ENCODE results near the gene NAT14.
"Not testable (repeated sequence)": the region's sequence is repeated elsewhere in the genome, so short reads cannot be mapped to it uniquely, and the experiment has no call there.

The NAT14 gene, protein sequence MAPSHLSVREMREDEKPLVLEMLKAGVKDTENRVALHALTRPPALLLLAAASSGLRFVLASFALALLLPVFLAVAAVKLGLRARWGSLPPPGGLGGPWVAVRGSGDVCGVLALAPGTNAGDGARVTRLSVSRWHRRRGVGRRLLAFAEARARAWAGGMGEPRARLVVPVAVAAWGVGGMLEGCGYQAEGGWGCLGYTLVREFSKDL

DNA sequence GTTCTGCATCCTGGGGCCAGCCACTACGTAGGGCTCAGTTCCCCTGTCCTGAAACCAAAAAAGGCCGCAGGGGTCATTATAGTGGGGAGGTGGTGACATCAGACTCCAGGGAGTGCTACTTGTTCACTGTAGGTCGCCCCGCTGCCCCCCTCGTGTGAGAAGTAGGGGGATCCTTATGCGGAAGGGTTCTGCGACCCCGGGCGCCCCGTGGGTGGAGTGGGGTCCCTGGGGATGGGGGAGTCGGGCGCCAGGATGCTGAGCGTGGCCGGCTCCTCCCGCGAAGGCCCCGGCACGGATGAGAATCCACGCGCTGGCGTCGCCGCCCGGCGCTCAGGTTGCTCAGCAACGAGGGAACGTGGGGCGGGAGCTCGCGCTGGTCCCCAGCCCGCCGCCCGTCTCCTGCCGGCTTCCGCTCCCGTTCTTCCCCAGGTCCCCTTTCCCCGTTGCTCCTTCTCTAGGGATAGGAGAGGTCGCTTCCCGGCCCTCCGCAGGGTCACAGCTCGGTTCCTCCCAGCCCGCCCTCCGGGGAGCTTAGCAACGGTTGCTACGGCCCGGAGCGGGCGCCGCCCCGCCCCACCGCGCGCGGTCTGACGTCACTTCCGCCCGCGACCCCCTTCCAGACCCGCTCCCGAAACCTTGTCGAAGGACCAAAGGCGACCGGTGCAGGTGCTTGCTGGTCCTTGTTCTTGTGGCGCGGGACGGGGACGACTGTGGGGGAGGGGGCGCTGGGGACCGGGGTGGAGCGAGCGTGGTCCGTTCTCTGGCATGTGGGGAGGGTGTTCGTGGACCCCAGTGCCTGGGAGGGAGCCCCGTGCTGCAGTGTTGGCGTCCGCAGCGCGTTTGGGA lies at the start of gene NAT14:
NAT14 (plus strand) TSS at position 596 of the 846 bp plus-strand sequence. CDS start 521 bp downstream, outside the sequence.
- peak; percentile 64 for DNase-seq

DNA sequence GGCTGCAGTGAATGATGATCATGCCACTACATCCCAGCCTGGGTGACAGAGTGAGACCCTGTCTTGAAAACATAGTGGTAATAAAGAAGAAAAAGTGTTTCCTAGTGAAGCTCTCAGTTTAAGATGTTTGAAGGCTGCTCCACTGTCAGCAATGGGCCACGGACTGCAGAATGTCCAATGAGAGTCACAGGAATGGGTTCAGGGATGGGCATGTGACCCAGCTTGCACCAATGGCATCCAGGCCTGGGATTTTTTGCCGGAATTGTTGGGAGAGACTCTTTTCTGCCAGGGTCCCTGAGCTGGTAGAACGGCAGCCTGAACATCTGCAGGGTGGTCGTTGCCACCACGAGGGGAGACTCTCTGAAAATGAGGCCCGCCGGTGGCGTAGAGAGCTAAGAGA lies 48.1 kb upstream of the NAT14 start:
- no peak for DNase-seq

DNA sequence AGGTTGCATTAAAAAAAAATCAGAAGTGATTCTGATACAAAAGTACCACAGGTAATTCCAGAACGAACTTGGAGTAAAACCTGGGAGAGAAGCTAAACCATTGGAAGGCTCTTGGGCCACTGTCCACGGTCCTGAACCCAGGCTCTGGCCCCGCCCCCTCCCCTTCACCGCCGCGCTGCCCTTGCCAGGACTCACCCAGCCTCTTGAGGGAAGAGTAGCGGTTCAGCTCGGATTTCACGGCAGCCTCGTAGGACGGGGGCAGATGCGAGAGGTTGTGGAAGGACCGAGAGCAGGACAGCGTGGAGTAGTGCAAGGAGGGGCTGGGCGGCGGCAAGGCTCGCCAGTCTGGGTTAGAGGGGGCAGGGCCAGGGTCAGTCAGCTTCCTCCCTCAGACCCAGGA lies 47.6 kb upstream of the NAT14 start:
- DNase-seq: peak; percentile 20

DNA sequence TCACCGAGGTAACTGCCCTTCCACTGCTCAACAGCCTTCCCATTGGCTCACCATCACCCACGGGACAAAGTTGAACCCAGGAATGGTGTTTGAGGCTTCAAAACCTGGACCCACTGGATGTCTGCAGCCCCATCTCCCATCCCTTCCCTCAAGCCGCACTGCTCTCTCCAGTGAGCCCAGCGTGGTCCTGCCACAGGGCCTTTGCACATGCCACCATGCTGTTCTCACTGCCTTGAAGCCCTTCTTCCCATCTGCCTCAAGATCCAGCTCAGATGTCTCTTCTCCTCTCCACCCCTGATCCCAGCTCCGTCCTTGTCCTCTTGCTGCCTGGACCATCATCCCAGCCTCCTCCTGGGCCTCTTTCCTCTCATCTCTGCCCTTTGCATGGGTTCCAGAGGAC lies 45.9 kb upstream of the NAT14 start:
- no peak for DNase-seq

DNA sequence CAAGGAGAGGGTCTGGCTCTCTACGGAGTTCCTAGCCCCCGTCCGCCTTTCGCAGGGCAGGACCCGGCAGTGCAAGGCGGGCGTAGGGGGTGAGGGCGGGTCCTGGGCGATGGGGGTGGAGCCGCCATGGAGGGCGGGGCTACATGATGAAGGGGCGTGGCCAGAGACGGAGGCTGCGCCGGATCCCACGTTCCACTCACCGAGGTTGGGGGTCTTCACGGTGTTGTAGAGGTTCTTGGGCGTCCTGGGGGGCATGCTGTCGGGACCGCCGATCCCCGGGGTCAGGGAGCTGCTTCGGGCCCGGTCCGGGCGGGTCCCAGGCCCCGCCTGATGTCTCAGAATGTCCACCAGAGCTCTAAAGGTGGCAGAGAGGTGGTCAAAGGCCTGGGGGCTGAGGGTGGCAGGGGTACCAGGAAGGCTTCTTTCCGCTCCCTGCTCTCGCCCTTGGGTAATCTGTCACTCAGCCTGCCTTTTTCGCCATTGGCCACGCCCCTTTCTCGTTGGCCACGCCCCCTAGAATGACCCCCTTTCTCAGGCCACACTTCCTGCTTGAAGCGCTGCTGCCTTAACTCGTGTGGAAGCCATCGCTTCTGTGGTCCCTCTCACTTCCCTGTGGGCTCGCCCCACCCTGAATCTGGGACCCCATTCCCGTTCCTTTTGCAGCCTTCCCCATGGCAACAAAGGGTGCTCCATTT lies 44.4 kb upstream of the NAT14 start:
- no peak for DNase-seq

DNA sequence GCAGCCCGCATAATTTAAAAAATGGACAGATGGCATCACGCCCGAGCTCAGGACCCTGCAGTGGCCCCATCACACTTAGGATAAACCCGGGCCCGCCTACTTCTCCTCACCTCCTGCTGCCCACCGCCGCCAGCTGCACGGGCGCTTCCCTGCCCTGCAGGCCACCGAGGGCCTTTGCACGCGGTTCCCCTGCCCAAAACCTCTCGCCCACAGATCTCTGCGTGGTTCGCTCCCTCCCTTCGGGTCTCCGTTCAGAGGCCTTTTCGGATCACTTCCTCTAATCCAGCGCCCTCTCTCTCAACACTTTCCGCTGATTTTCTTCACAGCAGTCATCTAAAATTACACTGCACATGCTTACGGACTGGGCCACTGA lies 43.7 kb upstream of the NAT14 start:
- no peak for DNase-seq

DNA sequence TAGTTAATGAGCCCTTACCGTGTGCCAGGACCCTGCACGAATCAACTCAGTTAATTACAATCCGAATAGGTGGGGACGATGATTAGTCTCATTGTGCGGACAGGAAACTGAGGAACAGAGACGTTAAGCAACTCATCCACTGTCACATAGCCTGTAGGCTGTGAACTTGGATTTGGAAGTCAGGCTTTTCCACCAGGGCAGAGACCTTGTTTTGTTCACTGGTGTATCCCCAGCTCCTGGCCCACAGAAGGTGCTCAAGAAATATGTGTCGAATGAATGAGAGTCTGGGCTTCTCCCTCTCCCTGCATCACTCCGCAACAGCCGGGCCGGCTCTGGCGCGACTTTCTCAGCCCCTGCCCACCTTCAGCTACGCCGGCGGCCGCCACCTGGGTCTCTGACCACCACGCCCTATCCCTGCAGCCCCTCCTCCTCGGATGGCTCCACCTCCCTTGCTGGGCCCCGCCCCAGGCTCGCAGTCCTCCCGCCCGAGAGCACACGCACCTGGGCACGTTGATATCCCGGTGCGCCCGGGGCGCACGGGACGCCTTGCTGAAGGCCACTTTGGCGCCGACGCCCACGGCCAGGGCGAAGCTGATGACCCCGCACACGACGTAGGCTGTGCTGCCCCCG lies 43.2 kb upstream of the NAT14 start:
- peak; percentile 19 for DNase-seq

DNA sequence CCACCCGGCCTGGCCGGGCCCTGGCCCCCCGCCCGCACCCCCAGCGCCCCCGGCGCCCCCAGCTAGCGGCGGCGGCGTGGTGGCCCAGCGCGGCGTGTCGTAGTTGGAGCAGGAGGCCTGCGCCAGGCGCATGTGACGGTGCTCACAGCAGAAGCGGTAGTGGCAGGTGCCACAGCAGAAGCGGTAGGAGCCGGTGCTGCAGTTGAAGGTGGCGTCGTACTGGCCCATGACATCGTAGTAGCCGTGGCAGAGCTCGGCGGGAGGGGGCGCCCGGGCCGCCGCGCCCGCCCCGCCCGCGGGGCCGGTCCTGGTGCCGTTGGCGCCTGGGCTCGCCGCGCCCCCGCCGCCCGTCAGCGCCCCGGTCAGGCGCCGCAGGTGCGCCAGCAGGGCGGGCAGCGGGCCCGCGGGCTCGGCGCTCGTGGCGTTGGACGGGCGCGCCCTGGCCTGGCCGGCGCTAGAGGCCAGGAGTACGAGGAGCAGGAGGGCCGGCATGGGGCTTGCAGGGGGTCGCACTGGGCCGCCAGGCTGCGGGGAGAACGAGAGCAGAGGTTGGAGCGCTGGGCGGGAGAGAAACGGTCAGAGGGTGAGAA lies 42.5 kb upstream of the NAT14 start:
- DNase-seq: no peak

DNA sequence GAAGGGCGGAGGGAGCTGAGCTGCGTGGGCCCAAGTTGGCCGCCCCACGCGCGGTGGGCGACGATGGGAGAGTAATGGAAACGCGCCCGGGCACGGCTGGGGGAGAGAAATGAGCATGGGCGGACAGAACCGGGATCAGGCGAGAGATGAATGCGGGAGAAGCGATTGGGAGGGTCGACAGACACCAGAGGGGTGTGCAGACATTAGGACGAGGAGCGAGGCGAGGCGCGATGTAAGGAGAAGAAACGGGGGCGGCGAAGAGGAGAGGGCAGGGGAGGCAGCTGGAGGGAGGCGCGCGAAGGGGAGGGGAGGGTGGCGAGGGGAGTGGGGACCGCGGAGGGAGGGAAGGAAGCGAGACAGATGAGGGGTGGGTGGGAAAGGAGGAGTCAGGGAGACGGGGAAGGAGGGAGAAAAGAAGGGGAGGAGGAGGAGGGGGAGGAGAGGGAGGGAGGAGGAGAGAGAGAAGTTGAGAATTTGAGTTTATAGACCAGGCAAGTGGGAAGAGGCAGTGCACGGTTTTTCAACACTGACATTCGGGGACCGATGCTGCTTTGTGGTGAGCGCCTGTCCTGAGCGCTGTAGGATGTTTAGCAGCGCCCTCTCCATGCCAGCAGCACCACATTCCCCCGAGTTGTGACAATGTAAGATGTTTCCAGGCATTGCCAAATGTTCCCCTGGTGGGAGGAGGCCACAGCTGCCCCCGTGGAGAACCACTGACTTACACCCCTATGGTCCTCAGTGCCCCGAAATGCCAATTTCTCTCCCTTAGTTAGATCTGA lies 41.8 kb upstream of the NAT14 start, which contains the start of gene SHISA7:
SHISA7 (minus strand) TSS at position 256 of the 779 bp plus-strand sequence. CDS start 437 bp downstream, outside the sequence.
- no peak for DNase-seq

DNA sequence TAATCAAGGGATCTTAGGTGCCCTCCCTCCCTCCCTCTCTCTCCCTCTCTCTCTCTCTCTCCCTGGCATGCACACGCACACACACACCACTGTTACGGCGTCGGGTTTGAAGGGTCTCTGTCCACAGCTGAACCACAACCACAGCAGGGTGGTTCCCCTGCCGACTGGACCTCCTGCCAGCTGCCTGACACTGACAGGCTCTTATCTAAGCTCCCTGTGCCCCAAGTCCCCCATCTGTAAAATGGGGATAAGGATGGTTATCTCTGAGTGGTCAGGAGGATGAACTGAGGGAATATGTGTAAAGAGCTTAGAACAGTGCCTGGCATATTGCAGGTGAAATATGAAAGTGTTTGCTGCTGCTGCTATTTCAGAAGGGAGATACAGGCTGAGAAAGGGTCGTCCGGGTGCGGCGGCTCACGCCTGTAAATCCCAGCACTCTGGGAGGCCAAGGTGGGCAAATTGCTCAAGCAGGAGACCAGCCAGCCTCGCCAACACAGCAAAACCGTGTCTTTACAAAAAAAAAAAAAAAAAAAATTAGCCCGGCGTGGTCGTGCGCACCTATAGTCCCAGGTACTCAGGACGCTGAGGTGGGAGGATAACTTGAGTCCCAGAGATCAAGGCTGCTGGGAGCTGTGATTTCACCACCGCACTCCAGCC lies 41.0 kb upstream of the NAT14 start:
- DNase-seq: no peak

DNA sequence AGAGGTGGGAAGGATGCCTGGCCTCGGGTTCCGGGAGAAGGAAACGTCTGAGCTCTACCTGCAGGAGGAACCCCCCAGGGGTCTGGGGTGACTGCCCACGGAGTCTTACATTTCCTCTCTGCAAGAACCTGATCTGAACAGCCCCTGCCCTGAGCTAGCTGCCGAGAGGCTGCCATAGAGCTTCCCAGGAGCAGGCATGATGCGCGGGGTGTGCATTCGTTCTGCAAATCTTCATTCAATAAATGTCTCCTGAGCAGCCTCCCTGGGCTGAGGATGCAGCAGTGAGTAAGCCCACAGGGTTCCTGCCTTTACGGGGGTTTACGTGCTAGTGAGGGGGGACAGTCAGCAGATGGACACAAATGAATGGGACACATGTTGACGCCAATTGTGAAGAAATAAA lies 40.3 kb upstream of the NAT14 start:
- no peak for DNase-seq

DNA sequence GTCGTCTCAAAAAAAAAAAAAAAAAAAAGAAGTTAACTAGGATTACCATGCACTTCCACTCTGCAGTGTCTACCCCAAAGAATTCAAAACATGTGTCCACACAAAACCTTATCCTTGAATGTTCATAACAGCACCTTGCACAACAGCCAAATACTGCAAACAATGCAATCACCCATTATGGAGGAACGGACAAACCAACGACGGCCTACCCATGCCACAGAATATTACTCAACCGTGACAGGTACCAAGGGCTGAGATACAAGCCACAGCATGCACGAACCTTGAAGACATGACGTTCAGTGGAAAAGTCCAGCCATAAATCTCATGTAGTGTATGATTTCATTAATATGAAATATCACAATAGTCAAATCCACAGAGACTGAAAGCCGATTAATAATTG lies 38.9 kb upstream of the NAT14 start:
- no peak for DNase-seq

DNA sequence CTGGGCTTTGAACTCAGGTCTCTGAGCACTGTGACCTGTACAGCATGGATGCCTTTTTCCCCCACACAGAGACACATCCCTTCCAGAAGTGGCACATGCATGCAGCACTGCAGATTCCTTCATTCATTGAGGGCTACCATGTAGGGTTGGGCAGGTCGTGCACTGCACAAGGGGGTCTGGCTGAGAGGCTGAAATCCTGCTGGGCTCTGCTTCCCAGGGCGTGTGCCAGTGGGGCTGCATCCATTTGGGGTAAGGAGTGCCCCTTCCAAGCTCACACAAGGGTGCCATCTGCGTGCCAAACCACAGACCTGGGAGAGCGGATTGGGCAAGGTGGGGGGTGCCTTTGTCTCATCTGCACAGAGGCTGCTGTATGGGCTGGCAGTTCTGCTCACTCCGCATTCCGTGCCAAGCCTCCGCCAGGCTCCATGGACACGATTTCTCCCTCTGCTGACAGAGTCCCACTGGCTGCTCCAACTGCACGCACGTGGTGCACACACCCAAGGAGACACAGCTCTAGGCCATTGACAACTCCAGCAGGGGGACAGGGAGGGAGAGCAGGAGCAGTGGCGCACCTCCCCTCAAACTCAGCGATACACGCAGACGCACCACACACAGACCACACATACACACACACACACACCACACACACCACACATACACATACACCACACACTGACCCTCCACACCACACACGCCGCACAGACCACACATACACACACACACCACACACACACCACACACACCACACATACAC lies 37.4 kb upstream of the NAT14 start:
- DNase-seq: no peak

DNA sequence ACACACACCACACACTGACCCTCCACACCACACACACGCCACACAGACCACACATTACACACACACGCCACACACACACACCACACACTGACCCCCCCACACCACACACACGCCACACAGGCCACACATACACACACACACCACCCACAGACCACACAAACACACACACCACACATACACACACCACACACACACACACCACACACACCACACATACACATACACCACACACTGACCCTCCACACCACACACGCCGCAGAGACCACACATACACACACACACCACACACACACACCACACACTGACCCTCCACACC lies 36.9 kb upstream of the NAT14 start:
- not testable (repeated sequence) for DNase-seq

DNA sequence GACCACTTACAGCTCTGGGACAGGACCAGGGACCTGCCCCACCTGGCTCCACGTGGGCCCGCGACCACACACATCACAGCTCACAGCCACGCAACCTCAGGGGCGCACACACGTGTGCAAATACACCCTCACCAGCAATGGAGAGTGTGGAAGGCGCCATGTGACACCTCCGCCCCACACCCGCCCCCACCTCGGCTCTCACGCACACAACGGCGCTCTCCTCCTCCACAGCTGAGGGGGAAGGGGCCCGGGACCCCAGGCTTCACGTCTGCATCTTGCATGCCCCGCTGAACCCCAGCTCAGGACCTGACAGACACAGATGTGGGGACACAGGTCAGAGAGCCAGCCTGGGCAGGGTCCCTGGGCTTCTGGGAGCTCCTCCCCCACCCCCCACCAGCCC lies 35.5 kb upstream of the NAT14 start:
- no peak for DNase-seq

DNA sequence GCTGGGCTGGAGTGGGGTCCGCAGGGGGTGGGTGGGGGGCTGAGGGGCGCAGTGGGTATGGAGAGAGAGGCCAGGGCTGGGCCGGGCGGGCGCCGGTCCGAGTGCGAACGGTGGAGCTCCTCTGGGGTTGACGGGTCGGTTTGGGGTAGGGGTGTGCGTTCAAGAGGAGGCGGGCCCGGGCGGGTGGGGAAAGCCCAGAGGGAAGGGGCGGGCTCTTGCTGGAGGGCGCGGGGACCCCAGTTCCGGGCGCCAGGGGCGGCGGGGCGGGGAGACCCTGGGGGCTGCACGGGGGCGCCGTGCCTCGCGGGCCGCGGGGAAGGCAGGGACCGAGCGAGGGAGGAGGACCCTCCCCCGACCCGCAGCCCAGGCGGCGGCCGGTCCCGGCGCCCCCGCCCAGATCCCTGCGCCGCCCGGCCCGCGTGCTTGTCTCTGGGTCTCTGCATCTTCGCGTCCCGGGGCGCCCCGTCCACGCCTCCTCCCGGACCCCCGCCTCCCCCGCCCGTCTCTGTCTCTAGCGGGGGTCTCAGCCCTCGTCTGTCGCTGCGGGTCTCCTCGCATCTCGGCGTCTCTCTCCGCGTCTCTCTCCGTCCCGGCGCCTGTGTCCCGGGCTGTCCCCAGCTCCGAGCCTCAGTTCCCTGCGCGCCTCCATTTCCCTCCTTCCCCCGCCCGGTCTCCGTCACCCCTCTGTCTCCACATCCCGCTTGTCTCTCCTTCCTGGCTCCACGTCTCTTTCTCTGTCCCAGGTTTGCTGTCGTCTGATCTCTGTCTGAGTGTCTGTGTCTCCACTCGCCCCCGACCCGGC lies 33.6 kb upstream of the NAT14 start:
- no peak for DNase-seq

DNA sequence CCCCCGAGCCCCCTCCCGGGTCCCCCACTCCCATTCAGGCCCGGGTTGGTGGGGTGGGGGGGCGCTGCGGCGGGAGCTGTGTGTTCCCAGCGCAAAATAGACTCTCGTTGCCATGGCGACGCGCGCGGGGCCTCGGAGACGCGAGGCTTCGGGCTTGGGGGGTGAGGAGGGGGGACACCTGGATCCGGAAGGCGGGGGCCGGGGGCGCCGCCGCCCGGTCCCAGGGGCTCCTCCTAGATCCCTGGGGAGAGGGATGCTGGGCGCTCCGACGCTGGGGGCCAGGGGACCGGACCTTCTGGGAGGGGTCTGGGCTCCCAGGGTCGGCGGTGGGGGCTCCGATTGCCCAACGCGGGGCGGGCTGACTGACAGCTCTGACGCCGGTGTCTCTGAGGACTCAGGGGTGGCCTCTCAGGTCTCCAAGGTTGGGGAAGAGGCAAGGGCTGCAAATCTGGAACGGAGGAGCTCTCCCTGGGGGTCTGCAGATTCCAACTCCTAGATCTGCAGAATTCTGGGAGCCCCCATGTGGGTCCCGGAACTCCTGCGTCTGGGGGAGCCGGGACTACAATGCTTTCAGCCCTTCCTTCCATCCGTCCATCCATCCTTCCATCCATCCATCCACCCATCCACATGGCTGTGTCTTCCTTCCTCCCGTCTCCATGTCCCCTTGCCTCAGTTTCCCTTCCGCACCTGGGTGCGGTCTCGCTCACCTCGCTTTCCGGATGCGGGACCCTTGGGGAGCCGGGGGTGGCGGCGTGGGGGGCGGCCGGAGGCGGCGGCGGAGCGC lies 32.8 kb upstream of the NAT14 start:
- DNase-seq: no peak

DNA sequence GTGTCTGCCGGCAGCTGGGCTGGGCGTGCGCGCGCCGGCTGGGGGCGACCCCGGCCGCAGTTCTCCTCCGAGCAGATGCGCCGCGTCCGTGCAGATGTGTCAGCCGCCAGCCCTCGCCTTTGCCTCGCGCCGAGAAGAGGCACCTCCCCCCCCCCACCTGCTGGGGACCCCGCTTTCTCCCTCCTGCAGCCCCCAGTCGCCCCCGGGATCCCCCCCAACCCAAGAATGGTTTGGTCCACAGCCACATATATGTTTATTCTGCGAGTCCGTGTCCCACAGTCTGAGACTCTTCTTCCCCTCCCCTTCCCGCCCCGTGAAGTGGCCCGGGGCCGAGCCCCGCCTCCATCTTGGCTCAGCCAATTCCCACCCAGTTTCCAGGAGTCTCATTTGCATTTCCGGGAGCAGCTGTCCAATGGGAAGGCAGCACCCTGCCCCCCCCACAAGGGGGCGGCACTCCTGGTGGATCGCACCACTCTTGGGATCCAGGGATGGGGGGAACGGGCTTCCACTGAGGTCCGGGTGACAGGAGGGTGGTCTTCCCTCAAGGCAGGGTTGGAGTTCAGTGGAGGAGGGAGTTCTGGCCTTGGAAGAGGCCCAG lies 32.1 kb upstream of the NAT14 start:
- peak; percentile 34 for DNase-seq
